Left ventricle myocardium inferior (tissue), 1 donor: ENCODE results near the gene ATG16L1. TPM values are rescaled to one million over a fixed set of nuclear protein-coding genes. Genes with fewer than 3 reads are reported as not detected.

Experiments
- DNase-seq: peaks from one replicate; pipeline ENCODE4 v3.0.0-alpha.2; 2020
- H3K27ac ChIP-seq: fragments of 200-600 bp; replicated peaks from 2 replicates; pipeline ENCODE4 v1.8.0; 2021
- H3K27me3 ChIP-seq: fragments of 200-600 bp; 2 replicates; pipeline ENCODE4 v1.8.0; 2021; ENCODE audit warnings: low read depth
- H3K36me3 ChIP-seq: fragments of 200-600 bp; 2 replicates; pipeline ENCODE4 v1.8.0; 2021
- H3K4me1 ChIP-seq: fragments of 200-600 bp; 2 replicates; pipeline ENCODE4 v1.8.0; 2021
- H3K4me3 ChIP-seq: fragments of 200-600 bp; 2 replicates; pipeline ENCODE4 v1.8.0; 2021; ENCODE audit warnings: mild to moderate bottlenecking, moderate library complexity
- H3K9me3 ChIP-seq: fragments of 200-600 bp; replicated peaks from 2 replicates; pipeline ENCODE4 v1.8.0; 2021
- intact Hi-C: fragments of 100-400 bp; cut with micrococcal nuclease; formaldehyde crosslinking; loops from one replicate; pipeline ENCODE4 v1.11.0; 2022
- total RNA-seq: library from RNA; stranded (reverse); fragmentation: NEBNext Ultra II Directional; extraction: Animal tissue kit (Norgen Biotek cat#: 25700); gene quantifications from one replicate; pipeline ENCODE4 v1.2.1, GENCODE V29; 2021
- TF ChIP-seq, protein P1 (sequence below): fragments of 200-600 bp; IDR thresholded peaks from 2 replicates; pipeline ENCODE4 v1.8.0; 2021; ENCODE audit warnings: antibody characterized with exemption, mild to moderate bottlenecking, borderline replicate concordance
- donor health status: DM: no; HTN: yes; CAD: no; lungs with severe emphysema.

The ATG16L1 gene
- total RNA-seq, 1 donor from 2014 or later = 18.6 TPM

- TF ChIP-seq, protein P1, sequence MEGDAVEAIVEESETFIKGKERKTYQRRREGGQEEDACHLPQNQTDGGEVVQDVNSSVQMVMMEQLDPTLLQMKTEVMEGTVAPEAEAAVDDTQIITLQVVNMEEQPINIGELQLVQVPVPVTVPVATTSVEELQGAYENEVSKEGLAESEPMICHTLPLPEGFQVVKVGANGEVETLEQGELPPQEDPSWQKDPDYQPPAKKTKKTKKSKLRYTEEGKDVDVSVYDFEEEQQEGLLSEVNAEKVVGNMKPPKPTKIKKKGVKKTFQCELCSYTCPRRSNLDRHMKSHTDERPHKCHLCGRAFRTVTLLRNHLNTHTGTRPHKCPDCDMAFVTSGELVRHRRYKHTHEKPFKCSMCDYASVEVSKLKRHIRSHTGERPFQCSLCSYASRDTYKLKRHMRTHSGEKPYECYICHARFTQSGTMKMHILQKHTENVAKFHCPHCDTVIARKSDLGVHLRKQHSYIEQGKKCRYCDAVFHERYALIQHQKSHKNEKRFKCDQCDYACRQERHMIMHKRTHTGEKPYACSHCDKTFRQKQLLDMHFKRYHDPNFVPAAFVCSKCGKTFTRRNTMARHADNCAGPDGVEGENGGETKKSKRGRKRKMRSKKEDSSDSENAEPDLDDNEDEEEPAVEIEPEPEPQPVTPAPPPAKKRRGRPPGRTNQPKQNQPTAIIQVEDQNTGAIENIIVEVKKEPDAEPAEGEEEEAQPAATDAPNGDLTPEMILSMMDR = no peak
- intact Hi-C loops = no loop called here
Measured at GRCh38 chr2:233289648-233290047, 38.2 kb downstream of the ATG16L1 start.

GRCh38 chr2:233290051-233290845, 38.8 kb downstream of the ATG16L1 start:
- Histone ChIP-seq H3K4me1 (no peaks in the 10 kb centered on the region), H3K27me3 (no peaks in the 10 kb centered on the region), H3K9me3 (no peaks in the 10 kb centered on the region), H3K36me3 (peaks cover 95% of the 10 kb centered on the region), H3K27ac (no peak overlapping the region), H3K4me3 (no peak overlapping the region)
- no peak for DNase-seq
- TF ChIP-seq, protein P1 = no peak
- intact Hi-C loops = no loop called here

More at GRCh38 chr2:233289648-233290047, 38.2 kb downstream of the ATG16L1 start:
- no peak overlapping the region for H3K4me3 ChIP-seq
- H3K36me3 ChIP-seq = peaks cover 95% of the 10 kb centered on the region
- no peaks in the 10 kb centered on the region for H3K27me3 ChIP-seq
- no peaks in the 10 kb centered on the region for H3K9me3 ChIP-seq
- H3K4me1 ChIP-seq = no peaks in the 10 kb centered on the region
- DNase-seq = no peak
- H3K27ac ChIP-seq = no peak overlapping the region

DNA sequence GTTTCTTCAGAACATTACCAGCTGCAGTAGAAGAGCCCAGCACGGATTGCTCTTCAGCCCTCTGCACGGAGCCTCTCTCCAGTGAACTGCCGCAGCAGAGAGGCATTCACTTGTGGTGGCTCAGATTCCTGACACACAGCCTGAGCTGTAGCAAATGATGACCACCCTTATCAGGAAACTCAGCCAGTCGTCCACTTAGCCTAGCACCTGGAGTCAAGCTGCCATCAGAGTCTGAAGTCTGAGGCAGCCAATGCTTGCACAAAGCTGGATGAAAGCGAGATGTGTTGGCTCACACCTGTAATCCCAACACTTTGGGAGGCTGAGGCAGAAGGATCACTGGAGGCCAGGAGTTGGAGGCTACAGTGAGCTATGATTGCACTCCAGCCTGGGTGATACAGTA, 44.4 kb downstream of the ATG16L1 start:
- TF ChIP-seq, protein P1 = no peak
- no peak overlapping the region for H3K4me3 ChIP-seq
- no peak for DNase-seq
- H3K4me1 ChIP-seq = no peaks in the 10 kb centered on the region
- H3K27ac ChIP-seq = no peak overlapping the region
- H3K27me3 ChIP-seq = no peaks in the 10 kb centered on the region
- peaks cover 54% of the 10 kb centered on the region for H3K36me3 ChIP-seq
- H3K9me3 ChIP-seq = no peaks in the 10 kb centered on the region
- intact Hi-C loops = no loop called here

GRCh38 chr2:233297076-233297475, 45.6 kb downstream of the ATG16L1 start:
- Histone ChIP-seq H3K4me3 (no peak overlapping the region), H3K9me3 (no peaks in the 10 kb centered on the region), H3K36me3 (peaks cover 42% of the 10 kb centered on the region), H3K27me3 (no peaks in the 10 kb centered on the region), H3K27ac (no peak overlapping the region), H3K4me1 (no peaks in the 10 kb centered on the region)
- TF ChIP-seq, protein P1 = no peak
- intact Hi-C loops = no loop called here
- no peak for DNase-seq

DNA sequence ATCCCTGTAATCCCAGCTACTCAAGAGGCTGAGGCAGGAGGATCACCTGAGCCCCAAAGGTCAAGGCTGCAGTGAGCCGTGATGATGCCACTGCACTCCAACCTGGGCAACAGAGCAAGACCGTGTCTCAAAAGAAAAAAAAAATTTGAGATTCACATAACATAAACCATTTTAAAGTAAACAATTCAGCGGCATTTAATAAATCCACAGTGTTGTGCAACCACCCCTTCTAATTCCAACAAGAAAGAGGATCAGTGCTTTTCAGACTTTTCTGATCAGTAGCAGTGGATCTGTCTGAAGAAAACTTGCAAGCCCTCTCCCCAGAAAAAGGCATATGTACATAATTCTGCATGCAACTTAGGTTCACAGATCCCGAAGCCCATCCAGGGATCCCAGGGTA, 48.9 kb downstream of the ATG16L1 start:
- Histone ChIP-seq H3K9me3 (no peaks in the 10 kb centered on the region), H3K27me3 (no peaks in the 10 kb centered on the region), H3K4me3 (no peak overlapping the region), H3K36me3 (peaks cover 9% of the 10 kb centered on the region), H3K27ac (no peak overlapping the region), H3K4me1 (no peaks in the 10 kb centered on the region)
- TF ChIP-seq, protein P1 = no peak
- intact Hi-C loops = no loop called here
- no peak for DNase-seq
